GM19025 (cell line): ENCODE results near the gene ALDH1L1.
"Not testable (repeated sequence)": the region's sequence is repeated elsewhere in the genome, so short reads cannot be mapped to it uniquely, and the experiment has no call there.

Experiments
- ATAC-seq: cut with Tn5 transposase; IDR thresholded peaks from one replicate; pipeline ENCODE4 v1.9.1; 2021; ENCODE audit warnings: mild to moderate bottlenecking, low read depth, moderate library complexity; ENCODE audit not compliant: unreplicated experiment

The ALDH1L1 gene

GRCh38 chr3:126087552-126088175, 92.7 kb downstream of the ALDH1L1 start:
- no peak for ATAC-seq

DNA sequence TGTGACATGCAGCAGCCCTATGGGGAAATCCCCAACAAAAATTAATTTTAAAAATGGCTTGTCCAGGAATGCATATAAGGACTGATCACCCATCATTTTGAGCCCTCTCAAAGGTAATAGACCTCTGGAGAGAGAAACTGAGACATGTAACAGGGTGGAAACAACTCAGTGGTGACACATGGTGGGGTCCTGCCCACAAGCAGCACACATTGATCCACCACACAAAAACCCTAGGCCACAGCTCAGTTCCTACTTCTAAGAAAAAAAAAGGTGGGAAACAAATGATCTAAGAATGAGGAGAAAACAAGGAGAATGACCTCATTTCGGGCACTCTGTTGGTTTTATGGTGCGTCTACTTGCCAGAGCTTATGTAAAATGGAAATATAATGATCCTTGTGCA, 94.5 kb downstream of the ALDH1L1 start:
- no peak for ATAC-seq

GRCh38 chr3:126085276-126085675, 95.1 kb downstream of the ALDH1L1 start:
- no peak for ATAC-seq

DNA sequence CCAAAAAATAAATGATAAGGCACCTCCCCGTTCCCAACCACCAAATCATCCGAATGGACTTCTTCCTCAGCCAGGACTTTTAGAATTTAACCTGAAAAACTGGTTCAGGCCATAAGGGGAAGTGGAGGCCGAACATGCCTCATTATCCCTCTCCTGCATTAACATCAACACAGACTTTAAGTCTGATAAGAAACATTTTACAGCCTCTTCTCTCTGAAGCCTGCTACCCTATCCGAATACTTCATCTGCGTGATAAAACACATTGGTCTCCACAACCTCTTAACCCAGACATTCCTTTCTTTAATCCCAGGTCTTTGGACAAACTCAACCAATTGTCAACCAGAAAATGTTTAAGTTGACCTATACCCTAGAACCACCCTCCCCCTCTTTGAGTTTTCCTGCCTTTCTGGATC, 95.6 kb downstream of the ALDH1L1 start:
- ATAC-seq, result no peak

- peak; percentile 98 for ATAC-seq
Observed at GRCh38 chr3:126083913-126084767, 96.2 kb downstream of the ALDH1L1 start, which contains the start of gene SLC41A3. SLC41A3 (minus strand) TSS chr3:126084124; CDS start chr3:126068219, 15,905 bp downstream.

- ATAC-seq, result peak; percentile 36
Observed at GRCh38 chr3:126083511-126083912, 96.9 kb downstream of the ALDH1L1 start.

DNA sequence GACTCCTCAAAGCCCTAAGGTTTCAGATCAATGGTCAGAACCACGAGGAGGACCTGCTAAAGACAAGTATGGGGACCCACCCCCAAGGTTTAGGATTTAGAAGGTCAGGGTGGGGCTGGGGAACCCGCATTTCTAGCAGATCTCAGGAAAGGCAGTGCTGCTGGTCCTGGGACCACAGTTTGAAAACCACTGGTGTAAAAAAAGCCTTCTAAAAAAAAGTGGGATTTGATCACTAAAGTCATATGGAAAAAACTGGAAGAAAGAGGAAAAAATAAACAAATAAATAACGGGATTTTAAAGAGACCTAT, 97.3 kb downstream of the ALDH1L1 start:
- ATAC-seq, result no peak

DNA sequence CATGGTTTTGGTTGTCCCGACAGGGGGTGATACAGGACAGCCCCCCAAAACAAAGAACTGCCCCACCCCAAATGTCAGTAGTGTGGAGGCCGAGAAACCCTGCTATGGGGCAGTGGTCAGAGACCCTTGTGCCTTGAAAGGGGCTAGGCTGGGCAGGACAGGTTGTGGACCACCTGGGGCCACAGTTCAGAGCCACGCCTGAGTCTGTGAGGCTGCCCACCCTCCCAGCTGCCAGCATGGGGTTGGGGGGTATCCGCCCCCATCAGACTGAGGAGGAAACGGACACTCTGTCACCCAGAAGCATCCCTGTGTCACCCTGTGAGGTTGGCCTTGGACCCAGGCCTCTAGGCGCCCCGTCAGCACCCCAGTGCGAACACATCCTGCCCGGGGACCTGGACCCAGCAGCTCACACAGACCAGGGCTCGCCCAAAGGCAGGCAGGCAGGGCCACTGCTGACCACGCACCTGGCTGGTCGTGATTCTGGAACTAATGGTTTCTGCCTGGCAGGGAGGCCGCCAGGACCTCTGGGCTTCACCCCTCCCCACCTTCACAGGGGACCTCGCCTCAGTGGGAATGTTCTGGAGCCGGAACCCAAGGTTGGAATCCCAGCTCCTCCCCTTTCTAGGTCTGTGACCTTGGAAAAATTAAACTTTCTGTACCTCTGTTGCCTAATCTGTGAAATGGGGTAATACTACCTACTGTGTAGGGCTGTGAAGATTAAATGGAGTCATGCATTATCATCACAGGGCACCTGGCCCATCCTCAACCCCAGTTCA, 97.8 kb downstream of the ALDH1L1 start:
- ATAC-seq, result no peak

DNA sequence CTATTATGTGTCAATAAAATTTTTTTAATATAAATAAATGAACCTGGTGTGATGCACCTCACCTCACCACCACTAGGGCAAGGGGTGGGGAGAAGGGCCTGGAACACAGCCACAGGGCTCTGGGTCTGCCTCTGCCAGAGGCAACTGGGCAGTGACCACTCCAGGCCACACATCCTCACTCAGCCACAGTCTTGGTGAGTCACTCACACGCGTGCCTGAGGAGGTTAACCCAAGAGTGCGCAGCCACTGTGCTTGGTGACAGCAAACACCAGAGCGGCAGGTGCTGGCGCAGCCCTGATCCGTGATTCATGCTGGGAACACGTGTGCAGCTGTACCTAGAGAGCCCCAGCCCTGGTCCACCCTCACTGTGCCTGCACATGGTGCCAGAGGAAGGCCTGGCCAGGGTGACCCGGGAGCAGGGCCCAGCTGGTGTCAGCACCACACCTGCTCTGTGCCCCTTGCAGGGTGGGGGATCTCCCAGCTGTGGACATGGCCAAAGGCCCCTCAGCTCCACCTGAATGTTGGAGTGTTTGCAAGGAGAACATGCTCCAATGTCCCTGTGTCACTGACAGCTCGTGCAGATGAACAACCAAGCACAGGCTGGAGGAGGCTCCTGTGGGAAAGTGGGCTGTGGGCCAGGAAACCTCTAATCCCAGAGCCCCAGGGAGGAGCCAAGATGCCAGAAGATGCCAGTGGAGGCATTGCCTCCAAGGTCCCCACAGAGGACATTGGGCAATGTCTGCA, 98.6 kb downstream of the ALDH1L1 start:
- ATAC-seq, result no peak

DNA sequence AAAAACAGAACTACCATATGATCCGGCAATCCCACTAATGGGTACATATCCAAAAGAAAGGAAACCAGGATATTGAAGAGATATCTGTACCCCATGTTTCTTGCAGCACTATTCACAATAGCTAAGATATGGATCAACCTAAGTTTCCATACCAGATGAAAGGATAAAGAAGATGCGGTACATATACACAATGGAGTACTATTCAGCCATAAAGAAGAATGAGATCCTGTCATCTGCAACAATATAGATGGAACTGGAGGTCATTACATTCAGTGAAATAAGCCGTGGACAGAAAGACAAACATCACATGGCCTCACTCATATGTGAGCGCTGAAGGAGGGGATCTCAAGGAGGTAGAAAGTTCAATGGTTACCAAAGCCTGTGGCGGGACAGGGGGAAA, 99.4 kb downstream of the ALDH1L1 start:
- ATAC-seq, result no peak

DNA sequence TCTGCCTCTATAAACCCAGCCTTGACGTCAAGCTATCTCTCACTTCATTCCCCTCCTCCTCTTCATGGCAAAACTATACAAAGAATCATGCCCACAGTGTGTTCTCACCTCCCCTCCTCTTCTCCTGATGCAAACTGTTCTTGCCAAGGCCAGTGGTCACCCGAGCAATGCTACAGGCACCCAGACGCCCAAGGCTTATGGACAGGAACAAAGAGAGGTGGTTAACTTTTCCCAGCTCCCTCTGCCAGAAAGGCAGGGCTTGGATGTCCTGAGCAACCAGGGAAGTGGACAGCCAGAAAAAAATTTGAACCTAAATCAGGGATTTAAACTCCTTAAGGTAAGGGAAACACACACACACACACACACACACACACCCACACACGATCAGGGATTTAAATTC, 101.5 kb downstream of the ALDH1L1 start:
- ATAC-seq, result no peak

GRCh38 chr3:126077754-126078153, 102.6 kb downstream of the ALDH1L1 start:
- ATAC-seq, result no peak

DNA sequence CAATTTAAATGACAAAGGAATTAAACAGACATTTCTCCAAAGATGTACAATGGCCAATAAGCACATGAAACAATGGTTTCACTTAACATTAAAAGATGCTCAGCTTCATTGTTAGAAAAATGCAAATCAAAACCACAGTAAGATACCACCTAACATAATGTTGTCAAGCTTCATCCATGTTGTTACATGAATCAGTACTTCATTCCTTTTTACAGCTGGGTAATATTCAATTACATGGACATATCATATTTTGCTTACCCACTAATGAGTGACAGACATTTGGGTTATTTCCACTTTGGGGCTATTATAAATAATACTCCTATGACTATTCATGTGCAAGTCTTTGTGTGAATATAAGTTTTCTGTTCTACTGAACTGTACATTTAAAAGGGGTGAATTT, 104.2 kb downstream of the ALDH1L1 start:
- ATAC-seq, result no peak

DNA sequence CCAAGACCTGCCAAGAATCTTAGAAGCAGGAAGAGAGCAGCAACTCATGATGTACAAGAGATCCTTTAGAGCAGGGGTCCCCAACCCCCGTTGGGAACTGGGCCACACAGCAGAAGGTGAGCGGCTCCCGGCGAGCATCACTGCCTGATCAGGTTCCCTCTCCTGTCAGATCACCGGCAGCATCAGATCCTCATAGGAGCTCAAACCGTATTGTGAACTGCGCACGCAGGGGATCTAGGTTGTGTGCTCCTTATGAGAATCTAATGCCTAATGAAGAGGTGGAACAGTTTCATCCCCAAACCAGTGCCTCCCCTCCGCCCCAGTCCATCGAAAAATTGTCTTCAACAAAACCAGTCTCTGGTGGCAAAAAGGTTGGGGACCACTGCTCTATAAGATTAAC, 110.2 kb downstream of the ALDH1L1 start:
- no peak for ATAC-seq

- no peak for ATAC-seq
Observed at GRCh38 chr3:126067959-126068358, 112.4 kb downstream of the ALDH1L1 start.

DNA sequence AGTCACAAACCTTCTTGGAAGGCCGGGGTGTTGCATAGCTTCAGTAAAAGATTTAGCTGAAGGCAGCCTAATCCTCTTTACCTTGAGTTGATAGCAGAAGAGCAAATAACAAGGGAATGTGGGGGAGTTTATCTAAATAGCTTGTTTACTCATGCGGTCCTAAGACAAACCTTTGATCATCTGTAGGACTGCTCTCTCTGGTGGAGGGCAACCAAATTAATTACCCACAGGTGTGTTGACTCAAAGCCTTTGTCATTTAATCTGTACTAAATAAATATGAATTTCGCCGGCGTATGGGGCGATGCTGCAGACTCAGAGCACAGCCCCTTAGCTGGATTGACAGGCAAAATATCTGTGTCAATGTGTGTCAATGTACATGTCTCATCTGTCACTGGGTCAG, 113.7 kb downstream of the ALDH1L1 start:
- ATAC-seq, result not testable (repeated sequence)

DNA sequence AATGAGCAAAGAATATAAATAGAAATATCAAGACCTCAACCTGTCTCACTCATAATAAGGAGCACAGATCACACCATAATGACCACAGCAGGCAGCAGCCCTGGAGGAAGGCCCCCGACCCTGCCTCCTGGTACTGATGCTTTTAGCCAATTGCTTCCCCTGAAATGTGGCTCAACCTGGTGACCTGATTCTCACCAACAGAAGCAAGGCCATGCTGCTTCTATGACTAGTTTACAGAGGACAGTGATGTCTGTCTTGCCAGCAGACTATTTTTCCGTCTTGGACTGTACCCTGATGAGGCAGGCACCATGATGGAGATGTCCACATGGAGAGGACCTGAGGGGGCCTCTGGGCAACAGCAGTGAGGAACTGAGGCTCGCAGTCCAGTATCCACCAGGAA, 114.5 kb downstream of the ALDH1L1 start:
- no peak for ATAC-seq

DNA sequence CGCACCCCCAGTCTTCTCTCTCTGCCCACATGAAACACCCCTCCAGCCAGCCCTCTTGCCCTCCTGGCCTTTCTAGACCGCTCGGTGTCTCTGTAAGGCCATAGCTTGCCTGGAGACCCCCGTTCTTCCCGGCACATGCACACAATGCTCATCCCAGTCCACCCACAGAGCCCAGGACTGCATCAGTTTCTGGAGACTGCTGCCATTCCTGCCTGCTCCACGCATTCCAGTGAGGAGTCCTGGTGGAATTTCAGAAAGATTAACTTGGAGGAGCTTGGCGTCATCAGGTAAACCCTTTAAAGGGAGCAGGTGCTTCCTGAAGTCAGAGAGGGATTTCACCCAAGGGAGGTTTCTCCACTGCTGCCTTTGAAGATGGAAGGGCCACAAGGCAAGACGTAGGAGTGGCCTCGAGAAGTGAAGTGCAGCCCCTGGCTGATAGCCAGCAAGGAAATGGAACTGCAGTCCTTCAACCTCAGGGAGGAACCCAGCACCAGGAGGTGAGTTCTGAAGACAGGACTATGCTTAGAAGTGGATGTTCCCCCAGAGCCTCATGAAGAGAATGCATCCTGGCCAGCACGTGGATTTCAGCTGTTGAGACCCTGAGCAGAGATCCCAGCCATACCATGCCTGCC, 115.6 kb downstream of the ALDH1L1 start:
- no peak for ATAC-seq

- no peak for ATAC-seq
Observed at GRCh38 chr3:126063358-126063965, 116.9 kb downstream of the ALDH1L1 start.
